Stomach (tissue), 4 donors: ENCODE results near the gene MCTP2.
"Not testable (repeated sequence)": the region's sequence is repeated elsewhere in the genome, so short reads cannot be mapped to it uniquely, and the experiment has no call there.

Experiments
- CTCF ChIP-seq, 7 experiments: fragments of 450-650 bp in 4 of 7; fragments of 200-600 bp in 3 of 7; sonication (generic) in 3 of 7; IDR thresholded peaks; one replicate each; pipeline ENCODE4 v1.5.1; 2016 to 2019; ENCODE audit warnings: antibody characterized with exemption in 7 of 7, control low read depth in 2 of 7, mild to moderate bottlenecking in 1 of 7
- POLR2AphosphoS5 ChIP-seq, 3 donors: sonication (generic); formaldehyde crosslinking; IDR thresholded peaks; one replicate each; pipeline ENCODE4 v1.6.1; 2016; ENCODE audit warnings: antibody characterized with exemption in 3 of 3

GRCh38 chr15:94257776-94258175 is 26.4 kb downstream of the MCTP2 start:
- not testable (repeated sequence) for TF ChIP-seq CTCF, POLR2AphosphoS5 (IDR thresholded peaks at IDR 0.05)
